Right cardiac atrium (tissue), 5 donors: ENCODE measurements around the gene CLCA2. TPM values are rescaled to one million over a fixed set of nuclear protein-coding genes. Genes with fewer than 3 reads are reported as not detected.

Source experiments
- ATAC-seq, 2 donors: fragments of 200-7000 bp; cut with Tn5 transposase; one replicate each; pipeline versions ENCODE4 v1.8.0 to v1.9.1; 2020; ENCODE audit warnings: moderate library complexity in 2 of 2, mild to moderate bottlenecking in 1 of 2
- DNase-seq, 3 donors: peaks; one replicate each; pipeline ENCODE4 v3.0.0-alpha.2; 2020
- H3K27ac ChIP-seq: one replicate; pipeline ENCODE4 v1.5.1; 2013; ENCODE audit warnings: mild to moderate bottlenecking, low read length, control low read depth, moderate library complexity
- H3K27me3 ChIP-seq: one replicate; pipeline ENCODE4 v1.6.1; 2013; ENCODE audit not compliant: control insufficient read depth, insufficient read depth
- H3K4me1 ChIP-seq: one replicate; pipeline ENCODE4 v1.6.1; 2013; ENCODE audit warnings: low read length; ENCODE audit not compliant: control insufficient read depth, insufficient read depth
- H3K4me3 ChIP-seq: one replicate; pipeline ENCODE4 v1.5.1; 2013; ENCODE audit warnings: low read length, control low read depth
- H3K9me3 ChIP-seq: one replicate; pipeline ENCODE4 v1.6.1; 2013; ENCODE audit warnings: low read length; ENCODE audit not compliant: control insufficient read depth
- WGBS: extraction: QIAGEN DNeasy Blood & Tissue Kit; methylation state at CpG from one replicate; pipeline ENCODE4 v1.1.7; 2013; 5-methylcytosine and 5-hydroxymethylcytosine counted together
- intact Hi-C, 4 donors: fragments of 100-400 bp; cut with DNase I; formaldehyde crosslinking; loops; one replicate each; pipeline versions ENCODE4 v1.11.0 to v1.14.0; 2022 to 2023
- polyA plus RNA-seq: library from polyadenylated mRNA; stranded (reverse); fragments of 200-250 nt; gene quantifications from one replicate; pipeline ENCODE4 v1.2.3, GENCODE V29; 2013
- total RNA-seq, 4 donors: library from RNA; stranded (reverse); fragmentation: NEBNext Ultra II Directional; extraction: Animal tissue kit (Norgen Biotek cat#: 25700); gene quantifications; one replicate each; pipeline ENCODE4 v1.2.1, GENCODE V29; 2021
- donor health status: healthy with polysubstance abuse.
- donor health status: DM: no; HTN: yes; CAD: no.
- donor health status: DM: no; HTN: no; CAD: no.
- donor health status: DM: no; HTN: yes; CAD: no; lungs with severe emphysema.
- donor health status: DM: yes; HTN: yes; CAD: no.

CLCA2 gene
- total and polyA plus RNA-seq, 5 donors = not detected

DNA sequence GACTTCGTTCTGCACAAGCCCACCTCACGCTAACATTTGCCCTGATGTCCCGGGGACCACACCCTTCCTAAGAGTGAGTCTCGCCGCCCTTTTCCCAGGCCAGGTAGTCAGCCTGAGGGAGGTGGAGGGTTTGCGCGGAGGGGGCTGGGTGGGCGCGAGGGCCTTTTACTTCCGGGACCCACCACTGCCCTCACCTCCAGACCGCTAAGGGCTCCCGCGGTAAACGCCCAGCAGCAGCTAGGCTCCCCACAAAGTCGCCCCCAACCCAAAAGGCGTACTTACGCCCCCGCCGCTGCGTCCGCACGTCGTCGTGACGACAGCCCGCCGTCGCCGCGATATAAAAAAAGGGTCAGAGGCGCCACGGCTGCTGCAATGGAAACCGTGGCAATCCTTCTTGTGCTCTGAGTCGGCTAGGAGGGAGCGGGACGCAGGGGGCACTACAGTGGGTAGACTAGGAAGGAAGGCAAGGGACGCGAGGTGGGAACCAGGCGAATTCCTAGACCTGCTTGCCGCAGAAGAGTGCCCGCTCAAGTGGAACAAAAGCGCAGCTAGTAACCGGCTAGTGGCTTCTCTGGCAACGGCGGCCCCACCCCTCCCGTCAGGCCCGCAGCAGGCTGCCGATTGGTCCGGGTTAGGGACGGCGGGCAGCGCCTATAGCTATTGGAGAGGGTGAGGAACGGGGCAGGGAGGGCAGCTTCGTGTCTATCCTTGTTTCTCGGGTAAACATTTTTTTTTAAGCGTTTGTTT is 28.0 kb upstream of the CLCA2 start, which contains the start of gene ODF2L:
Gene ODF2L, minus strand, starts transcription at position 573 of the 747 bp plus-strand sequence. CDS start 9,296 bp downstream, outside the sequence.
- H3K27ac ChIP-seq = peak within 1 kb of the TSS; percentile 75
- peak within 1 kb of the TSS; percentile 72 for H3K4me3 ChIP-seq
- H3K9me3 ChIP-seq = no peaks in the 10 kb centered on the region
- peak; percentile 90 to 97 (median 95) for DNase-seq
- intact Hi-C loops = no loop called here
- ATAC-seq = peak; percentile 100
- WGBS = under 1% methylated on average over 56 of the region's 56 CpGs
- no peaks in the 10 kb centered on the region for H3K27me3 ChIP-seq
- no peaks in the 10 kb centered on the region for H3K4me1 ChIP-seq

GRCh38 chr1:86396498-86396890 is 27.5 kb upstream of the CLCA2 start:
- Histone ChIP-seq H3K4me1 (no peaks in the 10 kb centered on the region), H3K9me3 (no peaks in the 10 kb centered on the region), H3K4me3 (peak overlapping the region; percentile 72), H3K27ac (peak overlapping the region; percentile 1), H3K27me3 (no peaks in the 10 kb centered on the region)
- WGBS = 1% methylated on average over 9 of the region's 9 CpGs
- DNase-seq (no peak), ATAC-seq (no peak)
- intact Hi-C loops = no loop called here

GRCh38 chr1:86409416-86410021 is 14.5 kb upstream of the CLCA2 start:
- Histone ChIP-seq H3K4me1 (no peaks in the 10 kb centered on the region), H3K4me3 (no peak overlapping the region), H3K9me3 (no peaks in the 10 kb centered on the region), H3K27me3 (no peaks in the 10 kb centered on the region), H3K27ac (no peak overlapping the region)
- 92% methylated on average over 6 of the region's 6 CpGs for WGBS
- ATAC-seq (no peak), DNase-seq (no peak)
- intact Hi-C loops = loop anchor here in 1 of 4 donors (10.0 kb wide), 1 partner anchor 95 kb away; no protein-coding TSS in a partner anchor

GRCh38 chr1:86410879-86411278 is 13.1 kb upstream of the CLCA2 start:
- Histone ChIP-seq H3K4me1 (no peaks in the 10 kb centered on the region), H3K27me3 (no peaks in the 10 kb centered on the region), H3K27ac (no peak overlapping the region), H3K4me3 (no peak overlapping the region), H3K9me3 (no peaks in the 10 kb centered on the region)
- ATAC-seq (no peak), DNase-seq (no peak)
- intact Hi-C loops = loop anchor here in 1 of 4 donors (10.0 kb wide), 1 partner anchor 94 kb away; no protein-coding TSS in a partner anchor
- 99% methylated on average over 4 of the region's 4 CpGs for WGBS

- WGBS = 78% methylated on average over 6 of the region's 6 CpGs
- H3K9me3 ChIP-seq = no peaks in the 10 kb centered on the region
- no peak overlapping the region for H3K27ac ChIP-seq
- DNase-seq = no peak
- H3K4me3 ChIP-seq = no peak overlapping the region
- no peaks in the 10 kb centered on the region for H3K4me1 ChIP-seq
- no peaks in the 10 kb centered on the region for H3K27me3 ChIP-seq
- no peak for ATAC-seq
- intact Hi-C loops = loop anchor here in 1 of 4 donors (10.0 kb wide), 1 partner anchor 88 kb away; no protein-coding TSS in a partner anchor
These were observed 7.6 kb upstream of the CLCA2 start for GRCh38 chr1:86416343-86416742.

DNA sequence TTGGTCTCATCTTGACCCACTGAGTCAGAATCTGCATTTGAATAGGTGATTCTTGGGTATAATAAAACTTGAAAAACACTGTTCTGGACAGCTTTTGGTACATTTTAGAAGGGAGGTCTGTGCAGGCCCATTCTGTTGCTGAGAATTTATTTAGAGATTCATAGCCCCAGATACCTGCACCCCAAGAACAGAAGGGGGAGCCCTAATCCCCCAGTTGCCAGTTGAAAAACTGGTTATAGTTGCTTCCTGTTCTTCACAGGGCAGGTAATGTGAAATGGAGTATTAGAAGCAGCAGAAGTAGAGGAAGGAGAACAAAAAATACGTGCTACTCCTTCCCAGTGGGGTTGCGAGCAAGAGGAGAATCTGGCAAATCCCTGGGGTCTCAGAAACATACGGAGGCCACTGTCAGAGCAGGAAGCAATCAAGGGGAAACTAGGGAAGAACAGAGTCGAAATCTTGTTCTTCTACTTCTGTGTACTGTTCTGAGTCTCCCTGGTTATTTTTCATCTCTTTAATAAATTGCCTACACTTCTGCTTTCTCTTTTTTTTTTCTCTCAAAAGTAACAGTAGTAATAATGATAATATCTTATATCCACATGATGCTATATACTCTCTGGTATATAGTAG is 4.6 kb upstream of the CLCA2 start:
- 40% methylated on average over 4 of the region's 4 CpGs for WGBS
- intact Hi-C loops = loop anchor here in 1 of 4 donors (10.0 kb wide), 1 partner anchor 85 kb away; no protein-coding TSS in a partner anchor
- H3K27ac ChIP-seq = no peak overlapping the region
- no peak overlapping the region for H3K4me3 ChIP-seq
- no peak for ATAC-seq
- H3K9me3 ChIP-seq = no peaks in the 10 kb centered on the region
- no peak for DNase-seq
- no peaks in the 10 kb centered on the region for H3K4me1 ChIP-seq
- no peaks in the 10 kb centered on the region for H3K27me3 ChIP-seq

GRCh38 chr1:86421601-86422280 is 2.2 kb upstream of the CLCA2 start:
- no peak for DNase-seq
- Histone ChIP-seq H3K4me3 (no peak overlapping the region), H3K27ac (no peak overlapping the region), H3K4me1 (no peaks in the 10 kb centered on the region), H3K9me3 (no peaks in the 10 kb centered on the region), H3K27me3 (no peaks in the 10 kb centered on the region)
- ATAC-seq = peak in 1 of 2 donors; percentile 11
- WGBS = 73% methylated on average over 7 of the region's 7 CpGs
- intact Hi-C loops = no loop called here

DNA sequence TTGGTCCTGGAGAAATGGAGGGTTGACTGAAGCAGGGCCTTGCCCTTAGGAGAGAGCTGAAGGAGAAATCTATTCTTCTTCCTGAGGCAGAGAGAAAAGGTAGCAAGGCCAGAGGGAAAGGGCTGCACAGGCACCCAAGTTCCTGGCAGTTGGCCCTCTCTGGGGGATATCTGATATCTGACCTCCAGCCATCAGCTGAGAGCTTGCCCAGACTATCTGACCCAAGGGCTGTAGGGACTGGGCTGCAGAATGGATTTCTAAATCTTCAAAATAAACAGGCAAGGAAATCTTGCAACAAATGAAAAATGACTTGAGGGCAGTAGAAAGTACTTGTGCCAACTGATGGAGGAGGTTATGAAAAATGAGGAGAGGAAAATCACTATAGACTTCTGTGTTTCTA is 498 bp upstream of the CLCA2 start:
- DNase-seq (peak in 2 of 3 donors; percentile 33 to 72), ATAC-seq (peak; percentile 31 to 76)
- no peak overlapping the region for H3K4me3 ChIP-seq
- no peaks in the 10 kb centered on the region for H3K4me1 ChIP-seq
- intact Hi-C loops = no loop called here
- no peaks in the 10 kb centered on the region for H3K9me3 ChIP-seq
- H3K27ac ChIP-seq = no peak overlapping the region
- H3K27me3 ChIP-seq = no peaks in the 10 kb centered on the region

DNA sequence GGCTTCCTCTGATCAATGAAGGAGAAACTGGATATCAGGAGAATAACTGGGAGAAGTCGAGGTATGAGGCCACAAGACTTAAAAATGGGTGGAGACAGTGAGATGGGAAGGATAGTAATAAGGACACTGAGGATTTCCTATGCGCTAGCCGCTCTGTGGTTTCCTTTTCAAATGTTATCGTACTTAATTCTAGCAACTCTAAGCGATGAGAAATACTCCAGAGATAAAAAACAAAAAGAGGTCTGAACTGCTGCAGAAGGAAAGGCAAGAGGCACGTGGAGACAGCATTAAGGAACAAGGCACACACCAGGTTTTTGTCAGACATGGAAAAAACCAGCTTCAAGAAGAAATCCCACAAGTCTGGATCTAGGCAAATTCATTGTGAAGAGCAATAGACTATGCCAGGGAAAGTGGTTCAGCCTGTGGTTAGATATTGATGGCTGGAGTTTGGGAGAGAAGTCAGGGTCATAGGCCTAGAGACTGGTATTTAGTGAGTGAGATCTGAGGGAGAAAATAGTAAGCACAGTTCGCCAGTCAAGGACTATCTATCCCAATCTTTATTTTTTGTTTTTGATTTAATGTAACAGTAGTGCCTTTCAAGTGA is 5.3 kb downstream of the CLCA2 start:
- H3K27me3 ChIP-seq = no peaks in the 10 kb centered on the region
- no peaks in the 10 kb centered on the region for H3K9me3 ChIP-seq
- ATAC-seq (peak; percentile 7 to 22), DNase-seq (no peak)
- no peak overlapping the region for H3K27ac ChIP-seq
- intact Hi-C loops = no loop called here
- 69% methylated on average over 7 of the region's 7 CpGs for WGBS
- no peaks in the 10 kb centered on the region for H3K4me1 ChIP-seq
- no peak overlapping the region for H3K4me3 ChIP-seq

GRCh38 chr1:86429835-86430234 is 5.9 kb downstream of the CLCA2 start:
- Histone ChIP-seq H3K27me3 (no peaks in the 10 kb centered on the region), H3K27ac (no peak overlapping the region), H3K9me3 (no peaks in the 10 kb centered on the region), H3K4me1 (no peaks in the 10 kb centered on the region), H3K4me3 (no peak overlapping the region)
- DNase-seq (peak in 2 of 3 donors; percentile 30 to 47), ATAC-seq (peak; percentile 99 to 100)
- WGBS = 12% methylated on average over 3 of the region's 3 CpGs
- intact Hi-C loops = no loop called here
